ENCODE results near the gene SETD3.

SETD3 gene

DNA sequence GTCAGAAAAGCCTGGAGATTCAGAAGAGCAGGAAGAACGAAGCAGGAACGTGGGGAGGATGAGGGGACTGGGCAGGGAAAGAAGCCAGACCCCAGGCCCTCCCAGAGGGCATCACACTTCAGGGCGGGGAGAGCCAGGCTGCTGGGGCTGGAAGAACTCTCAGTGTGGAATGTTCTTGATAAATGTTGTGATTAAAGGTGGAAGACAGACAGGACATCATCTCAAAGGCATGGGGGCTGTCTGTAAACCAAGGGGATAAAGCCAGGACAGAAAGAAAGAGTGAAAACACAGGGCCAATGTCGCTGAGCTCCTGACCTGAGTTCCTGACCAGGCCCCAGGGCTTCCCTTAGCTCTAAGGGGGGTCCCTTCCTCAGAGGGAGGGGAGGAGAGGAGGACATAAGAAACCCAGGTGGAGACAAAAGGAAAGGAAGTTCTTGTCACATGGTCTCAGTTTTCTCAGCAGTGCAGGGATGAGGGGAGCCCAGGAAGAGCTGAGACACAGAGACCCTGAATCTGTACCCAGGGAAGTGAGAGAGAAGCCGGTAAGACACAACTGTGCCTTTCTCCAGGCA, 56.3 kb downstream of the SETD3 start:
- DNase-seq (ENCODE audit: low read depth in 1 of 2, low spot score in 1 of 2) = no peak

- DNase-seq (ENCODE audit: low read depth in 1 of 2, low spot score in 1 of 2) = no peak
Observed at GRCh38 chr14:99423434-99423833, 57.2 kb downstream of the SETD3 start.

DNA sequence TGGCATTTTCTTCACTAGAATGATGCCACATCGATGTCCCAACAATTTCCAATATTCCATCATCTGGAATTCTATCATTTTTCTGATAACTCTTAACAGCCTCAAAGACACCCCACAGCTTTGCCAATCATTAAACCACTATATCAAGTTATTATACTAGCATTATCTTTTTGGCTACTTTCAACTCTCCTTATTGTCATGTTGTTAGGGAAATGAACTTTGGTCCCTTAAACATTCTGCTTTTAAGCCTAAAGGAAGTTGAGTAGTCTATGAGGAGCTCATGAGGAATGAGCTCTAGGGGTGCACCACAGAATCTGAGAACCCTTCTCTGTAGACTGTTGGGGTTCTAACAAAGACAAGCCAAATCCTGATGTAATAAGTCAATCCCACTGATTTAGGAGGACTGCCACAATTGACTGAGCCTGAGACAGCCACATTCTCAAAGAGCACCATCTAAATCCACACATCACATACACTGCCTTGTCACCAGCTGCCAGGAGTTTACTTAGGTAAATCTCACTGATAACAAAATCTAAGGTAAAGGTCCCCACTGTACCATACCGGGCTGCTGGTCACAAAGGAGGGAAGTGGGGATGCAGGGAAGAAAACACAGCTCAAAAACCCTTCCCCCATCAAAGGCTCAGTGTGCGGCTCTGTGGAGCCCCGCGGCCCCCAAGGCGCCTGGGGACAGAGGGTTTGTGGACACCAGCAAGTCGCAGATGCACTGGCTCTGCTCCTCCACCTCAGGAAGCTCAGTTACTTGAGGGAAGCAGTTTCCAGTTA, 58.2 kb downstream of the SETD3 start:
- no peak for DNase-seq (ENCODE audit: low read depth in 1 of 2, low spot score in 1 of 2)

- DNase-seq (ENCODE audit: low read depth in 1 of 2, low spot score in 1 of 2) = no peak
Observed at GRCh38 chr14:99420711-99421110, 59.9 kb downstream of the SETD3 start.

DNA sequence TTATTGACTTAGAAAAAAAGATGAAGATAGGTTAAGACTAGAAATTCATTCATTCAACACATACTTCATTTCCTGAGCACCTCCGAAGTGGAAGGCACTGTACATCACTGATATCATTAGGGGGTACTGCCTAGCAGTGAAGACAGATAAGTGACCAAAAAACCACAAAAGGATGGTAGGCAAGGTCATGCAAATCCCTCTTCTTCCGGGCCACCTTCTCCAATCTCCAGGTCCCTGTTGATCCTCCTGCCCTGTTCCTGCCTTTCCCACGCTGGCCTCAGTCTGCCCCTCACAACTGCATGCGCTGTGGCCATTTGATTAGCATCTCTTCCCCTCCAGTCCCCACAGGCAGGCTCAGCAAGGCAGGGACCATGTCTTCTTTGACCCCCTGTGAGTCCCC, 60.8 kb downstream of the SETD3 start:
- DNase-seq (ENCODE audit: low read depth in 1 of 2, low spot score in 1 of 2) = no peak

DNA sequence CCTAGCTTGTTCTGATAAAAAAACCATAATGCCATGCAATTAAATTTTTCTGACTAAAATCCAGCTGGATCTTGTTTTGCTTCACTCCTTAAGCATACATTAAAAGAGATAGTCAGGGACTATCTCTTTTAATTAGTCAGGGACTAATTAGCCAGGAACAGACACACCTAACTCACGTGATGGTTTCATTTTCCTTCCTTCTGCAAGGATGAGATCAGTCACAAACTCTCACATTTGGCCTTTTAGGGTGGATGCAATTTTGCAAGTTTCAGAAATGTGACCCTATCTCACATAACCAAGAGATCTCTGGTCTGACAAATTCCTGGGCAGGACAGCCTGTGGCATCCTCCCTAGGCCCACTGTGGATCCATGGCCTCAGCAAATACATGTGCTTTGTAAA, 62.4 kb downstream of the SETD3 start:
- DNase-seq (ENCODE audit: low read depth in 1 of 2, low spot score in 1 of 2) = no peak

DNA sequence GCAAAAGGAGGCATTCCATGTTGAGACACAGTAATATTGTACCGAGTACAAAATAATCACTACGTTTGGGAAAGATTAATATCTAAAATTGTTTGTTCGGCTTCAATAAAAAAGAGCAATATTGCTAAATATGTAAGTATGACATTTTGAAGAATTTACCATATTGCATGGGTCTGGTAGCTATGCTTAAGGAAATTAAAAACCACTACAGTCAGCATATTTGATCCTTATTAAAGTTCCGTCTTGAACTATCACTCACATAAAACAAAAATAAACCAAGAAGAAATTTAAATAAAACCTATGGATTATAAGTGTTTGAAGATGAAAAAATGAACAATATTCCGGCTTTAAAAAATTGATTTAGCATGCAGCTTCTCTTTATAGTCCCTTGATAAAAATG, 63.8 kb downstream of the SETD3 start:
- DNase-seq (ENCODE audit: low read depth in 1 of 2, low spot score in 1 of 2) = no peak

- DNase-seq (ENCODE audit: low read depth in 1 of 2, low spot score in 1 of 2) = peak in 1 of 2 donors; percentile 72
Observed at GRCh38 chr14:99415496-99416281, 65.0 kb downstream of the SETD3 start.

DNA sequence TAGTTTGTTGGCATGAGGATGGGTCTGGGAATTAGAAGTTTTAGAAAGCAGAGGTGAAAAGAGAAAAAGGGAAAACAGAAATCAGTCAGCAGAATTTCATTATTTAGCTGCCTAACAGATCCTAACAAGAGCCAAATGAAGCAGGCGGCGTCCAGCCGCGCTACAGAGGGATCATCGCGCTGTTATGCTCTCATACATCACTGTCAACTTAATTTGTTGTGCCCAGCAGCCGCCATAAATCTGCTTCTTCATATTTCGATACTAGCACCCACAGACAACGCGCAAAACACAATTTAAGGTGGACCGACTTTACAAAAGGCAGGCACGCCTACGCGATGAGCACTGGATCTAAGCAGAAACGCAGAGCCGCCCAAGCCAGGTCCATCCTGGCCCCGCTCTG, 66.7 kb downstream of the SETD3 start:
- DNase-seq (ENCODE audit: low read depth in 1 of 2, low spot score in 1 of 2) = no peak

DNA sequence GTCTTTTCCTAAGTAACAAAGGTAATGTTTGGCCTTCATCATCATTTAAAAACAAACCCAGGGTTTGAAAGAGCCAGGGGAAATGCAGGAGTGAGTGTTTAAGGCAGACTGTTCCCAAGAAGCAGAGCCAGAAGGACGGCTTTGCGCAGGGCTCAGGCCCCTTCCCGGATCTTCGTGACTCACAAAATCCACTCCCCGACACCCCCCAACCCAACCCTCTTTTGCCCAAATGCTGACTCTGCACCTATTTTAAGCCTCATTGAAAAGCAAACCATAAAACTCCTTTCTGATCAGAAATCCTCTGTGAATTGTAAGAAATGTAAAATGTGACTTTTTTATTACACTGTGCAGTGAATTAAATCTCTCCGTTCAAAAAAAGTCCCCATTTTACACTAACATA, 67.5 kb downstream of the SETD3 start:
- DNase-seq (ENCODE audit: low read depth in 1 of 2, low spot score in 1 of 2) = no peak

GRCh38 chr14:99412117-99413061, 68.3 kb downstream of the SETD3 start:
- DNase-seq (ENCODE audit: low read depth in 1 of 2, low spot score in 1 of 2) = no peak

- no peak for DNase-seq (ENCODE audit: low read depth in 1 of 2, low spot score in 1 of 2)
Observed at GRCh38 chr14:99410019-99410418, 70.6 kb downstream of the SETD3 start.

DNA sequence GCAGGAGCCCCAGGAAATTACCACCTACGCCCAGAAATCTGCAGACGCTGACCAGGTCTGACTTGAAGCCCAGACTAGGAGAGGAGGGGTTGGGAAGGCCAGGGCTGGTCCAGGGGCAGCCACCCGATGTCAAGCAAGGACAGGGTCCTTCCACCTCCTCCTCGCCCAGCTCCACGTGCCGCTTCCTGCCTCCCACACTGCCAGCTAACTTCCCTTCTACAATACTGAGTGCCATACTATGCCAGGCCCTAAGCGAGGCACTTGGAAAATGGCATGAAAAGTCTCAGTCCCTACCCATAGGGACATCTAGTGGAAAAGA, 71.7 kb downstream of the SETD3 start:
- DNase-seq (ENCODE audit: low read depth in 1 of 2, low spot score in 1 of 2) = no peak

DNA sequence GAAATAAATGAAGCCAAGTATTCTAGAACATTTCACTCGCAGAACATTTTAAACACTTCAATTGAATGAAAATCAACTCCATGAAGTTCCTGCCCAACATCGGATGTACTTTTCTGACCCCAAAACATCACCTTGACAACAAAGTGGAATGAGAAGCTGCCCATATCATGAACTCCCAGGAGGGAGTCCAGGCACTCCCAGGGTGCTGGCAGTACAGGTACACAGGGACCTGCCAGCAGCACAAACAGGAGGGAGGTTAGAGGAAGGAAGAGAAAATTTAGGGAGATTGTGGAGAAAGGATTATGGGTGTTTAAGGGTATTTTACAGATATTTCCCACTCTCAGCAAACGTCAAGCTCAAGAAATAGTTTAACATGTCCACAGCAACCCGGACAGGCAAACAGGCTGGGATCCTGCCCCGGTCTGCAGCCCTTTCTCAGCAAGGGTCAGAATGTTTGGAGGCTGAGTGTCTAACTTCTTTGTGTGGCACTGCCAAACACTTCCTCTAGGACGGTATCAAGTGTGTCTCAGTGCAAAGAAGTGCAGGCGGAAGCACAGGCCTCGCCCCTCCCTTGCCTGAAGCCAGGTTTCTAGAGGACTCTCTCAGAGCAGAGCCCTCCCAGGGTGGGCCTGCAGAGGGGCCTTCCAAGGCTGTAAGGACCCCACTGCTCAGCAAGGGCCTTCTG, 72.2 kb downstream of the SETD3 start:
- DNase-seq (ENCODE audit: low read depth in 1 of 2, low spot score in 1 of 2) = no peak

DNA sequence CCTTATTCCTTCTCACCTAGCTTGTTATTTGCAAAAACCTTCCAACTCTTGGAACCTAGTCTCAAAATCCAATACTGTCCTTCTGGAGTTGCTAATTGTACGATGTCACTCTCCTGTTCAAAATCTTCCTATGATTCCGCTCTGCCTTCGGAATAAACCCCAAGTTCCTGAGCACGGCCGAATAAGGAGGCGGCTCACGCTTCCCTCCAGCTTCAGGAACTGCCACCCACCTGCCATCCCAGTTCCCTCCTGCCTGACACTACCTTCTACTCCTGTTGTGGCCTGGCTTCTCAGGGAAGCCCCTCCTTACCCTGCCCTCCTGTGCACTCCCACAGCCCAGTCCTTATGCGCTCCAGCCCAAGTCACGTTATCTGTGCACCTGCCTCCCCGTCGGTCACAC, 73.2 kb downstream of the SETD3 start:
- no peak for DNase-seq (ENCODE audit: low read depth in 1 of 2, low spot score in 1 of 2)

- DNase-seq (ENCODE audit: low read depth in 1 of 2, low spot score in 1 of 2) = no peak
Observed at GRCh38 chr14:99402950-99403349, 77.7 kb downstream of the SETD3 start.

- DNase-seq (ENCODE audit: low read depth in 1 of 2, low spot score in 1 of 2) = no peak
Observed at GRCh38 chr14:99402285-99402648, 78.4 kb downstream of the SETD3 start.

DNA sequence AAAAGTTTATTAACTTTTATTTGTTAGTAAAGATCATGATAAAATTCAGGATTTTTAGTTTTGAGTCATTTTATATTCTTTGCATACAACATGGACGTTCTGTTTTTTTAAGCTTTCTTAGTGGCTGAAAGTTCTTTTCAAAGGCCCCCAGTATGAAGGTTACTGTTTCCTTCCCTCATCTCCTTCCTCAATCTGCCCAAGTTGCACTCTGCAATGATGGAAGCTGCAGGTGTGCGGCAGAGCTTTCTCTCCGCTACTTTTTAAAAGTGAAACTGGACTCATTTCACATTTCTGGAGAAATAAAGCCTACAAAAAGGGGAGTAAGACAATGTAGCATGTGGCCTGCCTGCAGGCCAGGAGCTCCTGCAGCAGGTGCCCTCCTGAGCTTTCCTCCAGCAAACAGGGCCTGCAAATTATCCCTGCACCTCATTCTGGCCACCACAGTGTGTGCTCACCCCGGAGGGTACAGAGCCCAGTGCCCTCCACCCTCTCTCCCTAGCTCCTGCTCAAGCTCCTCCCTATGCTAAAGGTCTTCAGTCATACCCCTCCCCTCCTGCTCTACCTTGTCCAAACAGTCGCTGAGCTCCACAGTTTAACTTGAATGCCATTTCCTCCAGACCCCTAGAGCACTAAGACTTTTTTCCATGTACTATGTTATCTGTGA, 78.9 kb downstream of the SETD3 start:
- no peak for DNase-seq (ENCODE audit: low read depth in 1 of 2, low spot score in 1 of 2)

DNA sequence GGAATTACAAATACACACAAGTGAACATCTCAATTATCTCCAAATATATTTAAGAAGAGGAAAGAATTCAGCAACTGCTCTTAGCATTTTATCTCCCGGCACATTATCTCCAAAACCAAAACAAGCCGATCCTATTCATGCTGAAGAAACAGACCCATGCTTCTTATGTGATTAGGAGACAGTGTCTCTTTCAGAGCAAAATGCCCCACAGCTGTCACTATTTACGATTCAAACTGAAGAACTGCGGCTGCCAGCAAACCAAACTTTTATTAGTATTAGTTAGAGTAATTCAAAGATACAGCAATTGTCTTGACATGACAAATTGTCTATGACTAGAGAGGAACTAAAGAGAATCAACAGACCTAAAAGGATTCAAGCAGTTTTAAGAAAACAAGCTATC, 79.4 kb downstream of the SETD3 start:
- no peak for DNase-seq (ENCODE audit: low read depth in 1 of 2, low spot score in 1 of 2)

DNA sequence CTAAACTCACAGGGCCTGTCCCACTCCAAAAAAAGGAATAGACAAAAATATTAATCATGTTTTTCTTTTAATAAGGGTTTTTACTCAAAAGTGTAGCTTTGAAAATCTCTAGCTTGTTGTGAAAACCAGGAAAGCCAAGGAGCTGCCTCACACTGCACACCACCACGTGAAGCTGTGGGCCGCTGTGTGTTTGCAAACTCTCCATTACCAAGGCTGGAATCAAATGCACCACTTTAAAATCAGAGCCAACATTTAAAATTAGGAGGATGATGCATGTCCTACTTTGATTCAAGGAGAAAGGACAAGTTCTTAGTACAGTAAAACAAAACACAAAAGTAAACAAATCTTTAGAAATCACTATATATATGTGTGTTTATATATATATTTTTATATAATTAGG, 83.0 kb downstream of the SETD3 start:
- DNase-seq (ENCODE audit: low read depth in 1 of 2, low spot score in 1 of 2) = no peak
